HepG2 (cell line): ENCODE measurements around the gene MALT1. TPM values are rescaled to one million over a fixed set of nuclear protein-coding genes. Genes with fewer than 3 reads are reported as not detected.

Experiments used
- ATAC-seq: fragments of 200-7000 bp; cut with Tn5 transposase; 3 replicates; pipeline ENCODE4 v1.9.1; 2020; ENCODE audit warnings: mild to moderate bottlenecking, moderate library complexity
- BruUV-seq: library from RNA; stranded (reverse); fragments of 400-500 nt; replicated peaks from 2 replicates; lab custom pipeline; 2021; lab: Mats Ljungman, UMichigan
- CTCF ChIA-PET: fragments of 300-600 bp; formaldehyde crosslinking; extraction: SDS; loops from one replicate; lab custom pipeline; 2021; ENCODE audit warnings: low total read pairs, inconsistent platforms, low intra/inter-chr PET ratio; lab: Yijun Ruan, JAX
- POLR2A ChIA-PET: fragments of 350-600 bp; sonication (Branson Sonifier 250); formaldehyde crosslinking; loops from one replicate; lab custom pipeline; 2020; ENCODE audit warnings: antibody characterized with exemption, inconsistent platforms; lab: Yijun Ruan, JAX
- DNase-seq: peaks from one replicate; pipeline ENCODE4 v3.0.0-alpha.2; 2015; ENCODE audit warnings: low spot score
- FAIRE-seq: peaks from 3 replicates; lab custom pipeline; 2011; peaks lifted over from hg19 to GRCh38; lab: Jason Lieb, UNC
- H2AFZ ChIP-seq: one replicate; pipeline ENCODE4 v1.6.1; 2011; ENCODE audit warnings: low read length, inconsistent platforms
- H3K27ac ChIP-seq: fragments of 300-600 bp; 3 replicates; pipeline ENCODE4 v1.8.0; 2011; ENCODE audit warnings: mixed run types, mild to moderate bottlenecking, mixed read lengths, low read length, inconsistent platforms; ENCODE audit not compliant: insufficient read depth; ENCODE audit errors: extremely low read length
- H3K27me3 ChIP-seq, 2 experiments: fragments of 200-600 bp in 1 of 2; 2 replicates in 1 of 2; 3 replicates in 1 of 2; pipeline versions ENCODE4 v1.6.0 to v1.8.0; 2011; ENCODE audit warnings: low read length in 2 of 2, mild to moderate bottlenecking in 2 of 2, moderate library complexity in 2 of 2, inconsistent platforms in 1 of 2; ENCODE audit not compliant: insufficient read depth in 2 of 2, control insufficient read depth in 1 of 2
- H3K36me3 ChIP-seq, 2 experiments: fragments of 200-600 bp in 1 of 2; replicated peaks in 1 of 2; 2 replicates in 1 of 2; 3 replicates in 1 of 2; pipeline versions ENCODE4 v1.5.1 to v1.8.0; 2011; ENCODE audit warnings: low read length in 2 of 2, inconsistent platforms in 1 of 2; ENCODE audit not compliant: insufficient read depth in 2 of 2, control insufficient read depth in 1 of 2
- H3K4me1 ChIP-seq: 2 replicates; pipeline ENCODE4 v1.5.1; 2012; ENCODE audit warnings: low read length, inconsistent platforms; ENCODE audit not compliant: insufficient read depth
- H3K4me2 ChIP-seq: 2 replicates; pipeline ENCODE4 v1.6.0; 2011; ENCODE audit warnings: low read depth, low read length, inconsistent platforms
- H3K4me3 ChIP-seq, 3 experiments: fragments of 200-600 bp in 1 of 3; sonication (generic), shearing (Covaris generic) in 1 of 3; replicated peaks in 1 of 3; 2 replicates each; pipeline ENCODE4 v1.5.1; 2011 to 2016; ENCODE audit warnings: low read length in 3 of 3, inconsistent platforms in 2 of 3, low read depth in 2 of 3, mild to moderate bottlenecking in 2 of 3, control low read depth in 1 of 3, mixed read lengths in 1 of 3; ENCODE audit not compliant: insufficient read depth in 1 of 3
- H3K79me2 ChIP-seq: one replicate; pipeline ENCODE4 v1.6.1; 2011; ENCODE audit warnings: low read length, inconsistent platforms; ENCODE audit not compliant: insufficient read depth
- H3K9ac ChIP-seq: 2 replicates; pipeline ENCODE4 v1.6.0; 2011; ENCODE audit warnings: mild to moderate bottlenecking, low read depth, low read length, inconsistent platforms; ENCODE audit not compliant: insufficient read depth
- H3K9me3 ChIP-seq: 2 replicates; pipeline ENCODE4 v1.5.1; 2012; ENCODE audit warnings: mild to moderate bottlenecking, low read length
- H4K20me1 ChIP-seq: 2 replicates; pipeline ENCODE4 v1.6.0; 2011; ENCODE audit warnings: inconsistent platforms, mild to moderate bottlenecking, low read length, moderate library complexity; ENCODE audit not compliant: insufficient read depth
- ARID2 ChIP-seq: sonication (generic); formaldehyde crosslinking; IDR thresholded peaks from 2 replicates; pipeline ENCODE4 v1.8.1; 2022; ENCODE audit warnings: mild to moderate bottlenecking, missing genetic modification reagents, borderline replicate concordance
- BRF2 ChIP-seq: sonication (generic); formaldehyde crosslinking; IDR thresholded peaks from 2 replicates; pipeline ENCODE4 v1.8.1; 2022; ENCODE audit warnings: mild to moderate bottlenecking, missing genetic modification reagents
- CSRNP2 ChIP-seq: sonication (generic); formaldehyde crosslinking; conservative IDR thresholded peaks from 2 replicates; pipeline ENCODE4 v1.8.0; 2022; ENCODE audit warnings: low read depth, missing genetic modification reagents
- KDM5B ChIP-seq: sonication (generic); formaldehyde crosslinking; IDR thresholded peaks from 2 replicates; pipeline ENCODE4 v1.4.0; 2020; ENCODE audit warnings: missing genetic modification reagents, mild to moderate bottlenecking, borderline replicate concordance
- NPAS2 ChIP-seq: sonication (generic); formaldehyde crosslinking; IDR thresholded peaks from 2 replicates; pipeline ENCODE4 v1.8.0; 2022; ENCODE audit warnings: mild to moderate bottlenecking, missing genetic modification reagents, borderline replicate concordance
- PTBP1 ChIP-seq: fragments of 200-400 bp; formaldehyde crosslinking; IDR thresholded peaks from 2 replicates; pipeline ENCODE4 v1.6.1; 2018; ENCODE audit warnings: low read length, low read depth; ENCODE audit not compliant: poor library complexity, severe bottlenecking
- SRF ChIP-seq: IDR thresholded peaks from 2 replicates; pipeline ENCODE4 v1.6.1; 2011; ENCODE audit warnings: mild to moderate bottlenecking, low read depth, low read length, moderate library complexity
- TBL1XR1 ChIP-seq: fragments of 150-350 bp; IDR thresholded peaks from 2 replicates; pipeline ENCODE4 v1.6.1; 2014; ENCODE audit warnings: borderline replicate concordance, low read length; ENCODE audit not compliant: partially characterized antibody
- TCF7 ChIP-seq: sonication (generic); IDR thresholded peaks from 2 replicates; pipeline ENCODE4 v1.6.1; 2016; ENCODE audit warnings: antibody characterized with exemption, low read depth
- ZBTB20 ChIP-seq: sonication (generic); formaldehyde crosslinking; IDR thresholded peaks from 2 replicates; pipeline ENCODE4 v1.8.1; 2023; ENCODE audit warnings: missing genetic modification reagents, low read depth, mild to moderate bottlenecking, borderline replicate concordance
- ZFP82 ChIP-seq: sonication (generic); formaldehyde crosslinking; IDR thresholded peaks from 2 replicates; pipeline ENCODE4 v1.5.1; 2020; ENCODE audit warnings: mild to moderate bottlenecking, missing genetic modification reagents, borderline replicate concordance
- ZFYVE20 ChIP-seq: sonication (generic); formaldehyde crosslinking; IDR thresholded peaks from 2 replicates; pipeline ENCODE4 v1.8.0; 2023; ENCODE audit warnings: low read depth, mild to moderate bottlenecking, moderate library complexity, missing genetic modification reagents, borderline replicate concordance
- ZNF101 ChIP-seq: sonication (generic); formaldehyde crosslinking; IDR thresholded peaks from 2 replicates; pipeline ENCODE4 v1.4.0; 2020; ENCODE audit warnings: mild to moderate bottlenecking, low read depth, missing genetic modification reagents, borderline replicate concordance
- ZNF292 ChIP-seq: sonication (generic); formaldehyde crosslinking; IDR thresholded peaks from 2 replicates; pipeline ENCODE4 v1.8.1; 2022; ENCODE audit warnings: mild to moderate bottlenecking, low read depth, missing genetic modification reagents, borderline replicate concordance
- ZNF513 ChIP-seq: sonication (generic); formaldehyde crosslinking; conservative IDR thresholded peaks from 2 replicates; pipeline ENCODE4 v1.5.0; 2020; ENCODE audit warnings: missing genetic modification reagents
- ZNF816 ChIP-seq: sonication (generic); formaldehyde crosslinking; IDR thresholded peaks from 2 replicates; pipeline ENCODE4 v1.8.0; 2022; ENCODE audit warnings: missing genetic modification reagents, mild to moderate bottlenecking, borderline replicate concordance
- WGBS: methylation state at CpG from one replicate; pipeline ENCODE4 v1.1.6; 2017; ENCODE audit warnings: low lambda C conversion rate; 5-methylcytosine and 5-hydroxymethylcytosine counted together
- in situ Hi-C: cut with HindIII; loops from 2 replicates; pipeline ENCODE4 v1.10.0; 2017; ENCODE audit warnings: low pct_unique_long_range_greater_than_20kb; ENCODE audit not compliant: extremely low pct_ligation_motif_present
- intact Hi-C: fragments of 100-400 bp; cut with micrococcal nuclease; formaldehyde crosslinking; loops from one replicate; pipeline ENCODE4 v1.10.0; 2022; ENCODE audit not compliant: unreplicated experiment
- polyA plus RNA-seq, 8 experiments: library from polyadenylated mRNA; depleted of rRNA in 3 of 8; stranded (reverse) in 7 of 8; unstranded in 1 of 8; fragments of >200 nt; fragmentation: Illumina TruSeq in 4 of 8; extraction: Trizol in 4 of 8; gene quantifications; 2 replicates each; pipeline versions ENCODE4 v1.2.1 to v1.2.3, GENCODE V29; 2011 to 2016; ENCODE audit warnings: low read depth in 4 of 8, missing spikeins in 1 of 8, mixed read lengths in 1 of 8; ENCODE audit not compliant: insufficient read depth in 1 of 8
- total RNA-seq, 5 experiments: library from RNA; depleted of rRNA; stranded (reverse); fragments of >200 nt; fragmentation: Illumina TruSeq; extraction: Trizol; gene quantifications; 2 replicates each; pipeline ENCODE4 v1.2.3, GENCODE V29; 2016; ENCODE audit warnings: low read depth in 1 of 5

The MALT1 gene
- total and polyA plus RNA-seq, 2 of the 13 experiments (the other 11 are each of a cell fraction or from before 2014, with no cell fraction given): 43.9 to 89.0 TPM

- H3K9me3 ChIP-seq: no peaks in the 10 kb centered on the region
- WGBS: 93% methylated on average over 4 of the region's 4 CpGs
- H3K27ac ChIP-seq: no peak overlapping the region
- no peaks in the 10 kb centered on the region for H3K27me3 ChIP-seq
- in situ Hi-C loops (no loop called here), intact Hi-C loops (no loop called here)
- no peak for FAIRE-seq
- H4K20me1 ChIP-seq: 0 out of 2 replicates have a peak, but pooled peaks cover 2% of the 10 kb centered on the region
- TF ChIP-seq CSRNP2 (CRISPR knock-in tag) (no peak), ZBTB20 (CRISPR knock-in tag) (no peak), ZFP82 (CRISPR knock-in tag) (no peak), PTBP1 (no peak), KDM5B (CRISPR knock-in tag) (no peak), BRF2 (no peak), ZNF101 (CRISPR knock-in tag) (no peak), ZNF816 (CRISPR knock-in tag) (no peak), ZFYVE20 (CRISPR knock-in tag) (no peak), NPAS2 (CRISPR knock-in tag) (no peak), ZNF513 (CRISPR knock-in tag) (no peak), SRF (no peak), ARID2 (CRISPR knock-in tag) (no peak), TCF7 (no peak), ZNF292 (CRISPR knock-in tag) (no peak), TBL1XR1 (no peak)
- CTCF ChIA-PET: no interaction called here
- H3K36me3 ChIP-seq: peaks cover 11 to 77% of the 10 kb centered on the region in 2 experiments
- POLR2A ChIA-PET: no interaction called here
- BruUV-seq: no TSS peak
- H2AFZ ChIP-seq: no peak overlapping the region
- peaks cover 5% of the 10 kb centered on the region for H3K79me2 ChIP-seq
- ATAC-seq: no peak
- no peak overlapping the region for H3K4me2 ChIP-seq
- H3K4me1 ChIP-seq: no peaks in the 10 kb centered on the region
- no peak for DNase-seq
- H3K9ac ChIP-seq: no peak overlapping the region
- H3K4me3 ChIP-seq: no peak overlapping the region
Measured at GRCh38 chr18:58716060-58716756, 44.9 kb downstream of the MALT1 start.
